ENCODE data around the gene RFXANK. TPM values are rescaled to one million over a fixed set of nuclear protein-coding genes. Genes with fewer than 3 reads are reported as not detected.

Gene RFXANK
- total RNA-seq, 1 donor from 2014 or later = 91.1 TPM

DNA sequence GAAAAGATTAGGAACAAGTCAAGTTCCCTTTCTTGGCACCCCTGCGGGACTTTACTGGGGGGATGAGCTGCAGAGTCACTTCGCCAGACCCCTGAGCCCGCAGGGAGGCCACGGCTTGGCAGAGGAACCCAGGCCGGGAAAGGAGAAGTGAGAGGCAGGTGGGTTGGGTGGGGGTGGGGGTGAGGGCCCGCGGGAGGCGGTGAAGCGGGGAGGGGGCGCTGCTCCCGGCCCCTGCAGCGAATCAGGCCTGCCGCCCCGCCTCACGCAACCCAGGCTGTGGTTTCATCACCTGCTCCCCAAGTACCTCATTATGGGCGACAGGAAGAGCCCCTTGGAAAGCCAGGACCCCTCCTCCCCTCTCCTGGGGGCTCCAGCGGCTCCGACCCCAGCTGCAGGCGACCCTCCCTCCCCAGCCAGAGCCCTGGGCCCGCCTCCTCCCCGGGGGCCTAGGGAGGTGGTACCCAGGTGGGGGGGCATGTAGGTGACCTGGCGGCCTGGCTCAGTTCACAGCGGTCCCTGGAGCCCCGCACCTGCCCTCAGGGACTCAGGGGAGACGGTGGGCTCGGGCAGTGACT, 31.5 kb upstream of the RFXANK start:
- Histone ChIP-seq H4K20me1 (ENCODE audit: insufficient read depth, low read length) (peaks cover 3% of the 10 kb centered on the region), H2AFZ (ENCODE audit: low read depth, low read length) (no peak overlapping the region), H3K4me1 (ENCODE audit: insufficient read depth, low read length) (no peaks in the 10 kb centered on the region), H3K79me2 (ENCODE audit: insufficient read depth, low read length) (no peaks in the 10 kb centered on the region), H3K9me3 (ENCODE audit: insufficient read depth, low read depth, low read length) (no peaks in the 10 kb centered on the region), H3K27me3 (ENCODE audit: insufficient read depth, low read length) (no peaks in the 10 kb centered on the region), H3K36me3 (ENCODE audit: insufficient read depth, low read length) (no peaks in the 10 kb centered on the region), H3K4me2 (ENCODE audit: low read length) (no peak overlapping the region), H3K27ac (ENCODE audit: low read depth, low read length) (no peak overlapping the region), H3K4me3 (ENCODE audit: insufficient read depth, low read depth, low read length) (no peak overlapping the region), H3K9ac (ENCODE audit: low read length) (no peak overlapping the region)
- Mint-ChIP-seq H3K27me3 (ENCODE audit: low read depth, unreplicated experiment) (peaks cover 20% of the 10 kb centered on the region), H3K4me1 (ENCODE audit: low read depth, unreplicated experiment) (no peaks in the 10 kb centered on the region), H3K36me3 (ENCODE audit: low read depth, unreplicated experiment) (peaks cover 7% of the 10 kb centered on the region), H3K27ac (ENCODE audit: unreplicated experiment) (no peak overlapping the region), H3K4me3 (ENCODE audit: unreplicated experiment) (no peak overlapping the region), H3K9me3 (ENCODE audit: unreplicated experiment) (peaks cover 5% of the 10 kb centered on the region)
- TF ChIP-seq EZH2 (IDR thresholded peaks at IDR 0.05; ENCODE audit: insufficient read depth, low read length) = no peak
- TF ChIP-seq, protein P1, sequence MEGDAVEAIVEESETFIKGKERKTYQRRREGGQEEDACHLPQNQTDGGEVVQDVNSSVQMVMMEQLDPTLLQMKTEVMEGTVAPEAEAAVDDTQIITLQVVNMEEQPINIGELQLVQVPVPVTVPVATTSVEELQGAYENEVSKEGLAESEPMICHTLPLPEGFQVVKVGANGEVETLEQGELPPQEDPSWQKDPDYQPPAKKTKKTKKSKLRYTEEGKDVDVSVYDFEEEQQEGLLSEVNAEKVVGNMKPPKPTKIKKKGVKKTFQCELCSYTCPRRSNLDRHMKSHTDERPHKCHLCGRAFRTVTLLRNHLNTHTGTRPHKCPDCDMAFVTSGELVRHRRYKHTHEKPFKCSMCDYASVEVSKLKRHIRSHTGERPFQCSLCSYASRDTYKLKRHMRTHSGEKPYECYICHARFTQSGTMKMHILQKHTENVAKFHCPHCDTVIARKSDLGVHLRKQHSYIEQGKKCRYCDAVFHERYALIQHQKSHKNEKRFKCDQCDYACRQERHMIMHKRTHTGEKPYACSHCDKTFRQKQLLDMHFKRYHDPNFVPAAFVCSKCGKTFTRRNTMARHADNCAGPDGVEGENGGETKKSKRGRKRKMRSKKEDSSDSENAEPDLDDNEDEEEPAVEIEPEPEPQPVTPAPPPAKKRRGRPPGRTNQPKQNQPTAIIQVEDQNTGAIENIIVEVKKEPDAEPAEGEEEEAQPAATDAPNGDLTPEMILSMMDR (IDR thresholded peaks at IDR 0.05; ENCODE audit: insufficient read depth, low read depth, low read length) = no peak
- FAIRE-seq = no peak
- DNase-seq (ENCODE audit: low read depth) = no peak

DNA sequence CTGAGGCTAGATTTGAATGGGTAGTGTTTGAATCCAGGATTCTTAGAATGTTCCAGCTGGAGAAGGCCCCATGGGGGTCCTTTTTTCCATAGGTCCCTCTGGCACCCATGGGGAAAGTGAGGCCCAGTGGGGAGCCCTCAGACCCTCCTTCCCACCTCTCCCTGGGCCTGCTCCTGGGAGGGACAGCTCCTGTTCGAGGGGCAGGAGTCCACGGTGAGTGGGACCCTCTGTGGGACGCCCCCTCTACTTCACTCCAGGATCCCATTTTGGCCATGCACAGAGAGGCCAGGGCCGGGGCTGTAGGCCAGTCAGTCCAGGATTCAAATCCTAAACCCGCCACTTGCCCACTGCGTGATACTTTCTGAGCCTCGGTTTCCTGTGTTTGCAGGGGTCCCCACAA, 29.6 kb upstream of the RFXANK start:
- H3K4me3 Mint-ChIP-seq (ENCODE audit: unreplicated experiment) = no peak overlapping the region
- Histone ChIP-seq H3K9ac (ENCODE audit: low read length) (no peak overlapping the region), H4K20me1 (ENCODE audit: insufficient read depth, low read length) (peaks cover 3% of the 10 kb centered on the region), H3K27me3 (ENCODE audit: insufficient read depth, low read length) (no peaks in the 10 kb centered on the region), H3K27ac (ENCODE audit: low read depth, low read length) (no peak overlapping the region), H3K9me3 (ENCODE audit: insufficient read depth, low read depth, low read length) (no peaks in the 10 kb centered on the region), H3K4me2 (ENCODE audit: low read length) (no peak overlapping the region), H3K4me3 (ENCODE audit: insufficient read depth, low read depth, low read length) (no peak overlapping the region), H3K36me3 (ENCODE audit: insufficient read depth, low read length) (no peaks in the 10 kb centered on the region), H3K79me2 (ENCODE audit: insufficient read depth, low read length) (no peaks in the 10 kb centered on the region), H2AFZ (ENCODE audit: low read depth, low read length) (no peak overlapping the region), H3K4me1 (ENCODE audit: insufficient read depth, low read length) (no peaks in the 10 kb centered on the region)
- TF ChIP-seq EZH2 (IDR thresholded peaks at IDR 0.05; ENCODE audit: insufficient read depth, low read length) = no peak
- FAIRE-seq (no peak), DNase-seq (ENCODE audit: low read depth) (no peak)
- no peaks in the 10 kb centered on the region for H3K4me1 Mint-ChIP-seq (ENCODE audit: low read depth, unreplicated experiment)
- H3K9me3 Mint-ChIP-seq (ENCODE audit: unreplicated experiment) = no peaks in the 10 kb centered on the region
- no peak overlapping the region for H3K27ac Mint-ChIP-seq (ENCODE audit: unreplicated experiment)
- H3K27me3 Mint-ChIP-seq (ENCODE audit: low read depth, unreplicated experiment) = peaks cover 10% of the 10 kb centered on the region
- H3K36me3 Mint-ChIP-seq (ENCODE audit: low read depth, unreplicated experiment) = no peaks in the 10 kb centered on the region

DNA sequence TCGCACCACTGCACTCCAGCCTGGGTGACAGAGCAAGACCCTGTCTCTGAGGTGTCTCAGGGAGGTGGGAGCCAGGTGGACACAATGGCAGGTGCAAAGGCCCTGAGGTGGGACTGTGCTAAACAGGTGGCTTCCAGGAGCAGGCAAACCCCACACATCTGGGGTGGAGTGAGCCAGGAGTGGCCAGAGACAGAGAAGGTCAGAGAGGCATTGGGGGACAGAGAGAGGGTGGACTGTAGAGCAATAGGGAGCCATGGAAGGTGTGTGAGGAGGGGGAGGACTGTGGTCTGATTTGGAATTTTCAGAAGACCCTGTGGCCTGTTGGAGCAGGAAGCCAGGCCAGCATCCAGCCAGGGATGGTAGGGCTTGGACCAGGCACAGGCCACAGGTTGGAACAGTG, 26.7 kb upstream of the RFXANK start:
- Mint-ChIP-seq H3K27ac (ENCODE audit: unreplicated experiment) (no peak overlapping the region), H3K4me1 (ENCODE audit: low read depth, unreplicated experiment) (no peaks in the 10 kb centered on the region), H3K4me3 (ENCODE audit: unreplicated experiment) (no peak overlapping the region), H3K36me3 (ENCODE audit: low read depth, unreplicated experiment) (no peaks in the 10 kb centered on the region), H3K27me3 (ENCODE audit: low read depth, unreplicated experiment) (peaks cover 17% of the 10 kb centered on the region), H3K9me3 (ENCODE audit: unreplicated experiment) (no peaks in the 10 kb centered on the region)
- Histone ChIP-seq H3K27ac (ENCODE audit: low read depth, low read length) (no peak overlapping the region), H2AFZ (ENCODE audit: low read depth, low read length) (no peak overlapping the region), H3K4me2 (ENCODE audit: low read length) (no peak overlapping the region), H3K9ac (ENCODE audit: low read length) (no peak overlapping the region), H3K79me2 (ENCODE audit: insufficient read depth, low read length) (no peaks in the 10 kb centered on the region), H3K4me3 (ENCODE audit: insufficient read depth, low read depth, low read length) (no peak overlapping the region), H4K20me1 (ENCODE audit: insufficient read depth, low read length) (peaks cover 12% of the 10 kb centered on the region), H3K9me3 (ENCODE audit: insufficient read depth, low read depth, low read length) (no peaks in the 10 kb centered on the region), H3K36me3 (ENCODE audit: insufficient read depth, low read length) (no peaks in the 10 kb centered on the region), H3K27me3 (ENCODE audit: insufficient read depth, low read length) (no peaks in the 10 kb centered on the region), H3K4me1 (ENCODE audit: insufficient read depth, low read length) (peaks cover 6% of the 10 kb centered on the region)
- FAIRE-seq (no peak), DNase-seq (ENCODE audit: low read depth) (no peak)
- no peak for TF ChIP-seq EZH2 (IDR thresholded peaks at IDR 0.05; ENCODE audit: insufficient read depth, low read length)
- TF ChIP-seq, protein P1 (IDR thresholded peaks at IDR 0.05; ENCODE audit: insufficient read depth, low read depth, low read length) = no peak

Measured in astrocyte (in vitro differentiated cells and primary cell).